GM04503 (cell line): ENCODE data around the gene ZNF423.

Experiments
- DNase-seq: peaks from one replicate; pipeline ENCODE4 v3.0.0-alpha.2; 2012; ENCODE audit warnings: low read depth

Gene ZNF423

DNA sequence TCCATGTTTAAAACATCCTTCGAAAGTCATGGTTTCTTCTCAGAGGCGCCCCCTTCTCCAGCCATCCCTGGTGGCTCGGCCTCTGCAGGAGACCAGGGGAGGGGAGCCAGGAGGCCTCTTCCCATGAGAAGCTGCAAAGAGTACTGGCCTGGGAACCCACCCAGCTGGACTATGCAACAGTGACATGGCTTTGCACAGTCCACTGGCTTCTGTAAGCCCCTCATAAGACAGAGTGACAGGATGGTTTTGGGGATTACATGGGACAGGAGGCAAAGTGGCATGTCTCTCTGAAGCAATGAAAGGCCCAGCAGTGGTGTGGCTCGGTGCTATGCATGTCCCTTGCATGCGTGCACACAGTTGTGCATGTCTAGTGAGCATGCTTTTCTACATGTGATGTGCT lies 382.8 kb downstream of the ZNF423 start:
- no peak for DNase-seq

DNA sequence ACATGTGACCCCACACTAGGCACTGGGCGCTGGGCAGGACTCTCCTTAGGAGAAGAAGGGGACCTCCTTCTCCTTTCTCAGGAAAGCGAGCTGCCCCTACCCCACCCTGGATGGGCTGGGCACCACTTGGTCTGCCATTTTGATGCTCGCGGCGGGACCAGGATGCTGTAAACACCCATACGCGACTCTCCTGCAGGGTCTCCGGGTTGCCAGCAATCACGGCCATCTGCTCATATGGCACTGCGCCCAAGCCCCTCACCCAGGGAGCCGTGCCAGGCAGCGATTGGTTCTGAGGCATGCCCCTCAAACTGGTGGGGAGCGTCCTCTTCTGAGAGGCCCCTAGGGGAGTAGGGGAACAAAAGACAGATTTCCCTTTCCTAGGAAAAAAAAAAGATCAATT lies 383.3 kb downstream of the ZNF423 start:
- no peak for DNase-seq

DNA sequence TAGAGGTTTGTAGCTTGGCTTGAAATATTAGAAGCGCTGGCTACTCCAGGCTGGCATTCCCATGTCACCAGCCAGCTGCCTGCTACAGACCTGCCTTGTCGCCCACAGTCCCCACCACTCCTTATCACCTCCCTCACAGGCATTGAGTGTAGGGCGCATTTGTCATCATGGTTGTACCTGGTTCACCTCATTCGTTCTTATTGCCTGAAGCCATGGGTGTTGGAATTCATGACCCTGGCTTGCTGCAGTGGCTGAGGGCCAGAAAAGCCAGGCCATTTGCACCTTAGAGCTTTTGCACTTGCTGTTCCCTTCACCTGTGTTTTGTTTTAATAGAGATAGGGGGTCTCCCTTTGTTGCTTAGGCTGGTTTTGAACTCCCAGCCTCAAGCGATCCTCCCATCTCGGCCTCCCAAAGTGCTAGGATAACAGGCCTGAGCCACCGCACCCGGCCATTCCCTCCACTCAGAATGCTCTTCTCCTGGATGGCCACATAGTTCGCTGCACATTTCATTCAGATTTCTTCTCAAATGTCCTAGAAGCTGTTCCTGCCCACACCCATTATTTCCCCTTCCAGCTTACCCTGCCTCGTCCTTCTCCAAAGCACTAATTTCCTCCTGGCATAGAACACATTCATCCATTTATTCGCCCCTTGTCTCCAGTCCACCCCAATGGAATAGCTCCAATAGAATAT lies 384.7 kb downstream of the ZNF423 start:
- no peak for DNase-seq

DNA sequence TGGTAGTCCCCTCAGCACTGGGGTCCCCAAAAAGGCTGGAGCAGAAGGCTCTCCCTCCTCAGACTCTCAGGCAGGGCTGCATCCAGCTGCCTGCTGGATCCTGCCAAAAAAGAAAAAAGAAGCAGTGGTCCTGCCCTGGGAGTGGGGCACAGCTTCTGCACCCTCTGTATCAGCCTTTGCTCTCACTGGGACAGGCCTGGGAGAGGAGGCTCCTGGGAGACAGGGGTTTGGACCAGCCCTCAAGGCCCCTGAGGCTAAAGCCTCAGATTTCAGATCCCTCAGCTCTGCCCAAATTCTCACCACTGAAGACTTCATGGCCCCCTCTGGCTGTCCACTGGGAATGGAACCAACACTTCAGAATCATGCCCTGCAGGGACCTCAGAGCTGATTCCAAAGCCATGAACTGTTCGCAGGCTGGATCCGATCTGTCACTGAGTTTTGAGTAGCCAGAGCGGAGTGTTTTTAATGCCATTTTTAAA lies 385.4 kb downstream of the ZNF423 start:
- DNase-seq, result no peak

DNA sequence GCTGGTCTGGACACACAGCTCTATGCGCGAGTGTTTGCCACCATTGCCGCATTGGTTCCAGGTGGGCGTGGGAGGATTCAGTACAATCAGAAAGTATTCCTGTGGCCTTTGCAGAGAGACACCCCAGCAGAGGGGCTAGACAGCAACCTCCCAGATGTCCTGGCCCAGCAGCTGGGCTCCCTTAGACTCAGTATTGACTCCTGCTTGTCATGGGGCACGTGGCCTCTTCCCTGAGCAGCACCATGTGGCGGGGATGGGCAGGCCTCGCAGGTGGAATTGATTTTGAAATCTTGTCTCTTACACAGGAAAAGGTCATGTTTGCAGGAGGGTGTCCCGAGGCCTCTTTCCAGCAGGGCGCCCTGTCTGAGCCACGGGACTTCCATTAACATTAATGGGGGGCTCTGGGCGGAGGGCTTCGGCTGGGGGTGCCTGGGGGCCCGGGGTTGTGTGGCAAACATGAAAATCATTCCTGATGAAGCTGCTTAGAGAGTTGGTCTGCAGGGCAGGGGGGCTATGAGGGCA lies 385.9 kb downstream of the ZNF423 start:
- DNase-seq, result no peak

DNA sequence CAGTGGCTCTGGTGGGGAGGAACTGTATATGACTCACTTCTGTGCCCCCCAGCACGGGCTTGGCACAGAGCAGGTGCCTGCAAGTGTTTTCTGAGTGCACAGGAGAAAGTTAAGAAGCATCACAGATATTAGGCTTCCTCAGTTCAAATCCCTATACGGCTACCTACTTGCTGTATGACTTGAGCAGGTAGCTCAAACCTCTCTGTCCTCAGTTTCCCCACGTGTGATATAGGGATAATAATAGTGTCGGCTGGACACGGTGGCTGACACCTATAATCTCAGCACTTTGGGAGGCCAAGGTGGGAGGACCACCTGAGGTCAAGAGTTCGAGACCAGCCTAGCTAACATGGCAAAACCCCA lies 386.6 kb downstream of the ZNF423 start:
- no peak for DNase-seq

DNA sequence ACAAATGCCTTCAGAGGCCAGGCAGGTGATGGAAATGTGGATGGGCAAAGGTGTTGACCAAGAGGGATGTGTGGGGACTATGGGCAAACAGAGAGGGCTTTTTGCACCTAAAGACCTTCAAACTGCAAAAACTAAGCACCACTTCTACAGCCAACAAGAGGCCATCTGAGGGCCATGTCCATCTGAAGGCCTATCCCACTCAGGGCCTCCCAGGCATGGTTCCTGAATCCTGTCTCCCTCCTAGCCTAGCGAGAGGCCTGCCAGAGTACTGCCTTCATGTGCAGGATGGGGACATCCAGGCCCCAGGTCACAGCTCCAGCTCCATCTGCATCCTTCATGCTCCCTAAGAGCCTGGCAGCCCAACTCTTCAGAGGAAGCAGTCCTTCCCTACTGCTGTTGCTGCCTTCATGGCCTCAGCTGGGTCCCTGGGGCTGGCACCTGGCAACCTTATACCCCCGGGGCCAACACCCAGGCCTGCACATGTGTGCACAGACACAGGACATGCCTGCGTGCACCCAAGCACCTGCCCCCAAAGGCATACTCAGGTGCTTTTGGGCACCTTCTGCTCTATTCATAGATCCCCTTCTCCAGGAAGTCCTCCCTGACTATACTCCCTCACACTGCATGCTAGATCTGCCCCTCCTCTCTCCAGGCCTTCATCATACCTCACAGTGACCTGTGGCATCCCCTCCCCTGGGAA lies 387.2 kb downstream of the ZNF423 start:
- DNase-seq, result no peak

DNA sequence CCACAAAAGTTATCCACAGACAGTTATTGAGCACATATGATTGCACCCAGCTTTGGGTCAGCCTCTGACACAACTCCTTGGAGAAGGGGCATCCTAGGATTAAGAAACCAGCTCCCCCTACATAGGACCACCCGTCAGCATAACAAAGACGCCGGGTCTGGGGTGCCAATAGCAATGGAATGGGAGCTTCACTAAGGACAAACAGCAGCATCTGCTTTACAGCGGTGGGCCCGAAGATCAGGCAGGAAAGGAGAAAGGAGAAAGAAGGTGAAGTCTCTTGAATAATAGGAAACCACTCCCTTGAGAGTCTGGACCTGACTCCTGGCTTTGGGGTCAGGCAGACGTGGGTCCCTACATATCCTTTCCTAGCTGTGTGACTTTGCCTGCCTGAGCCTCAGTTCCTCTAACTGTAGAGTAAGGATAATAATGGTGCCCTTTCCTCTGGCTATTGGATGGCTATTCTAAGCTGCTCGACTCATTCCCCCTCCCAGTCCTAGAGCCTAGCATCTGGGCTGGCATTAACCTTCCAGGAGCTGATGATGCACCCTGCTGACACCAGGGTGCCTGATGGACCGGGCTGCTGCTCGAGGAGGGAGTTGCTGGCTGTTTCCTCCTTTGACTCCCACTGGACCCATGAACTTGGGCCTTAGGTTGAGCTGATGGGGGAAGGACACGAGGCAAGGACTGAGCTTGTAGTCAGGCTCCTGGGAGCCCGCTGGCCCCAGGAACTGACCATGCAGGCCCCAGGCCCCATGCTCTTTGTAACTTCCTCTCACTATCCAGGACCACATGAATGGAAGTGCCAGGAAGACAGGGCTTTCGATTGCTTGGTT lies 388.2 kb downstream of the ZNF423 start:
- DNase-seq, result no peak

DNA sequence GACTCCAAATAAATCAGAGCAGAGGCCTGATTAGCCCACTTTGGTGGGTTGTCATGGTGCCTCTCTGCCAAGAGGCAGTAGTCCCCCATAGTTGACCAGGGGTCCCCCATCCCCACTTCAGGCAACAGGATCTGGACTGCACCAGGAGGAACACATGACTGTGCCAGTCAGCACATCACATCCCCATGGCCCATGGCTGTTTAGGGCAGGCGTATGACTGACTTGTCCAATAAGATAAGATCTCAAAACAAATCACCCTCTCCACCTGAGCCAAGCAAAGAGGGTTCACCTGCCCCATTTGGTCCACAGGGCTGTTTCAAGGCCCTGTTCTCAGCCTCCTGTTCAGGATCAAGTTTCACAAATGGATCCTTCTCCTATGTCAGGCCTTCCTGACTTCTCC lies 389.0 kb downstream of the ZNF423 start:
- no peak for DNase-seq

DNA sequence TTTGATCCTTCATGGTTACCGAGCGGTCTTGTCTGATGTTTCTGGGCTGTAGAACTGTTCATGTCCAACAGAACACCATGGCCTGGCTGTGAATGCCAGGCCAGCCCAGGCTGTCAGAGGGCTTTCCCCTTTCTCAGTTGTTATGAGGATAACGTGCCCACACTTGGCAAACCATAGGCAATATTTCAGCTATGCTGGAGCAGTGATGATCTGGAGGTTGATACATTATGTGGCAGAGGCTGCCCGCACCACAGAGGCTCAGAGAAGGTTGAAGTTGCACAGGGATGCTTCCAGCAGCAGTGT lies 389.4 kb downstream of the ZNF423 start:
- DNase-seq, result no peak

DNA sequence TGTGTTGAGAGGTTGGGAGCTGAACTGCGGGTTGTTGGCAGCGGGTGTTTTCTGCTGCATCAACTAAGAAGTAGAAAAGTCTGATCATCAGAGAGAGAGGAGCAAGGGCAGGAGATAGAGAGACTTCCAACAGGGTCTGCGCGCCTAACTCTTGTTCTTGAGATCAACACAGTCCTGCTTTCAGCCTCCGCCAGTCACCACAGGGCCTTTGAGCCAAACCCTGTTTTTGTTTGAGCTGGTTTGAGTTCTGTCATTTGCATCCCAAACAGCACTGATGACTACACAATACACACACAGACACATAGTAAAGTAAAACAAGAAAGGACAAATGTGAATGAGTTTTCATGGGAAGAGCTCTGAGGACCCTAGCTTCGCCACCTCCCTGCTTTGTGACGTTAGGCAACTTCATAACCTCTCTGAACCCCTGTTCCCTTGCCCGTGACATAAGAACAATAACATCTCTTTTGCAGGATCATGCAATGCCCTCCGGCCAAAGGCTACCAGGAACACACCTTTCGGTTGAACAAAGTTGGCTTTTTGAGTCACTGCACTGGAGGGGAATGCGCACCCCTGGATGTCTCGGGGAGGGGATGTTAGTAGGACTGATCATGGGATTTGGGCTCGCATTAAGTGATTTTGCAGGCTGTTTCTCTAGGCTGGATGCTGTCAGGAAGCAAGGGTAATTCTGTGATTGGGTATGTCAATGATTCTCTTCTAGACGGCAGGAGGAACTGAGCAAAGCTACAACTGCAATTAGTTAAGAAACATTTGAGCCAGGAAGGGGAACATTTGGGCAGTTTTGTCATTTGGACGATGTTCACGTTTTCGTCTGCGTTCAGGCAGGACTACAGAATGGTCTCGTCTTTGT lies 390.0 kb downstream of the ZNF423 start:
- DNase-seq, result no peak

DNA sequence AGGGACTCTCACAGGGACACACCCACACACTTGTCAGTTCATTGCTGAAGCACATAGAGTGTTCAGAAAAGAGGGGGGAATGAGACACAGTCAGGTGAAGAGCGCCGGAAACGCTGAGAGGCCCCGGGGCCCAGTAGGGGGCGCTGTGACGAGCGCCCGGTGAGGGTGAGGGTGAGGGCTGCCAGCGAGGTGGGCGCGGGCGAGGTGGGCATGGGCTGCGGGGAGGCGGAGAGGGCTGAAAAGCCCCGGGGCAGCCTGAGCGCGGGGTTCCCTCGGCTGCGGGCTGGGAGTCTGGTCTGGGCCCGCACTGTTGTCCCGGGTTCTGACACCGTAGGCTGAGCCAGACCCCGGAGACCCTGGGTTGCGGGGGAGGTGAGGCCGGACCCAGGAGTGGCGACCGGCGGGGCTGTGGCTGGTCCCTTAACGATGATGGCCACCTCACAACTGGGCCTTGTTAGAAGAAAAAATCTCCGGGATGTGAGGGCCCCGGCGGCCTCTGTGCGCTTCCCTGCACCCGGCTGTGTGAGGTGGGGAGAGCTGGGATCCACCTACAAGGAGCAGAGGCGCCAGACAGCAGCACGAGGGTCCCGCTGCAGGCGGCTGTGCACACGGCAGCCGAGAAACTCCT lies 390.9 kb downstream of the ZNF423 start:
- DNase-seq, result no peak

DNA sequence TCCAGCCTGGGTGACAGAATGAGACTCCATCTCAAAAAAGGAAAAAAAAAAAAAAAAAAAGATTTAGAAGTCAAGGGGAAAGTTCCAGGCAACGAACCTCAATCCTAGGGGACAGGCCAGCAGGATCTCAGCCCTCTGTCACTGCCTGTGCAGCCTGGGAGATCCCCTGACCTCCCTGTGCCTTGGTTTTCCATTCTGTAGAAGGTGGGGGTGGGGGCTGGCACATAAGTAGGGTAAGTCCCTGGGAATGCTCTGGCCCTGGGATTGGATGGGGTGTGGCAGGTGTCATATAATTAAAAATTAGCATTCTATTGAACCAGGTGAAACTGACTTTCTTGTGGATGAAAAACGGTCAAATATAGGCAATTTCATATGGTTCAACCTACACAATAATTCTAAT lies 391.8 kb downstream of the ZNF423 start:
- no peak for DNase-seq

DNA sequence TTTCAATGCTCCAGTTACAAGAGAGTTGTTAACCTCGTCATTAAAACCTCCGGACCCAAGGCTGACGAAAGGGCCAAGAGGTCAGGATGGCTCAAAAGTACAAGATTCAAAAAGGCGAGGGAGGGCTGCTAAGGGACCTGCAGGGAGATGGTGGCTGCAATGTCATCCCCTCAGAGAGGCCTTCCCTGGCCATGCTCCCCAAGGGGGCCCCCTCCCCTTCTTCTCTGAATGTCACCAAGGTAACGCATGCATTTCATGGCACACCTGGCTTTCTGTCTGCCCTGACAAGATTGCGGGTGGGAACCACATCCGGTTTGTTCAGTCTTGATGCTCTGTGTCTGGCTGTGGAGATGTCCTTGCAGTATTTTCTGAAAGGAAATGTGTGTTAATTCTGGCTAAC lies 392.4 kb downstream of the ZNF423 start:
- no peak for DNase-seq

DNA sequence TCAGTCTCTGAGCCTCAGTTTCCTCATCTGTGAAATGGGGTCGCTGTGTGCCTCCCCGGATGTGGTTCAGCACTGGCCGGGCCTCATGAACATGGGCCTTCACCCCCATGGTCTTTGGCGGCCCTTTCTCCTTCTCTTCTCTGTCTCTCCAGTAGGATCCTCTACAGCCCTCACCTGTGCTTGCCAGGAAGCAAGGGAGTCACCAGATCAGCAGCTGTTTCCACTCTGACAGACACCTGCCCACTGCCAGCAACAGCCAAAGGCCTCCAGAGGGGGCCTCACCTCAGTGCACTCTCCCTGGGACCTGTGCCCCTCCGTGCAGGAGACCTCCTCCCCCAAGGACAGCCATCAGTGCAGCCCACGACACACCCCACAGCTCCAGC lies 392.9 kb downstream of the ZNF423 start:
- no peak for DNase-seq

DNA sequence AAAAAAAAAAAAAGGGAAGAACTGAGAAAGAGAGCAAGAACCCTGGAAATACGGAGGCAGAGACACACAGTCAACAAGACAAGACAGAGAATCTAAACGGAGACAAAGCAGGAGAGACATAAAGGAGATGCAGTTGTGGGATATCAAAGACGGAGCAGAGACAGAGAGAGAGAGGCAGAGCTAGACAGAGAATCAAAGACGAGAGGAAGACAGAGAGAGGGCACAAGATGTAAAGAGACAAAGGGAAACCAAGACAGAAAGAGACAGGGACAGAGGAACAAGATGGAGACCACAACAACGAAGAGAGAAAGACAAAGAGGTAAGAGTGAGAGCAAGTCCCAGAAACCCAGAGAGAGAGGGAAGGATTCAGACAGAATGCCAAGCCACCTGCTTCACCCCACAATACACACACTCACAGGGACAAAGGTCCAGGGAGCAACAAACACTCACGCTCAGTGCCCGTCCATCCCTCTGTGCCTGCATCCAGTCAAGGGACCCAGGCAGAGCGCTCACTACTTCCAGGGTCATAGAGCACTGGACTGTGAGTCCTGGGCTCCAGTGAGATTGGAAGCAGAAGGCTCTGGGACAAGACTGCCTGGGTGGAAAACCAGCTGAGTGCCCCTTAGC lies 393.4 kb downstream of the ZNF423 start:
- DNase-seq, result no peak

DNA sequence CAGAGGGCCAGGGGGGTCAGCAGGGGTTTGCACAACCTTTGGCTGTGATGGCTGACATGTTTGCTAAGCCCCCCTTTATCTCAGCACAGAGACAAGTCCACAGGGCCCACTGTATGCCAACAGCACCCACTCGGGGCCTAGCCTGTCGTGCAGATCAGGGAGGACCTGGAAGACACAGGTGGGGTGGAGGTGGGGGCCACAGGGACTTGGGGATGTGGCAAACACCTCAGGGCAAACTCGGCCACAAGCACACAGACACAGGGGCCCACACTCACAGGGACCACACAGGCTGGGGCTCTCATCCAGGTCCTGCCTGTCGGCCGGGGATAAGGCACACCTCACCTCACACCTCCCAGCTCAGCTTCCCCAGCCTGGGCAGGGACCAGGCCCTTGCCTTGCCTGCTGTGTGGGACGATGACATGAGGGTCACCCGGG lies 394.4 kb downstream of the ZNF423 start:
- no peak for DNase-seq

DNA sequence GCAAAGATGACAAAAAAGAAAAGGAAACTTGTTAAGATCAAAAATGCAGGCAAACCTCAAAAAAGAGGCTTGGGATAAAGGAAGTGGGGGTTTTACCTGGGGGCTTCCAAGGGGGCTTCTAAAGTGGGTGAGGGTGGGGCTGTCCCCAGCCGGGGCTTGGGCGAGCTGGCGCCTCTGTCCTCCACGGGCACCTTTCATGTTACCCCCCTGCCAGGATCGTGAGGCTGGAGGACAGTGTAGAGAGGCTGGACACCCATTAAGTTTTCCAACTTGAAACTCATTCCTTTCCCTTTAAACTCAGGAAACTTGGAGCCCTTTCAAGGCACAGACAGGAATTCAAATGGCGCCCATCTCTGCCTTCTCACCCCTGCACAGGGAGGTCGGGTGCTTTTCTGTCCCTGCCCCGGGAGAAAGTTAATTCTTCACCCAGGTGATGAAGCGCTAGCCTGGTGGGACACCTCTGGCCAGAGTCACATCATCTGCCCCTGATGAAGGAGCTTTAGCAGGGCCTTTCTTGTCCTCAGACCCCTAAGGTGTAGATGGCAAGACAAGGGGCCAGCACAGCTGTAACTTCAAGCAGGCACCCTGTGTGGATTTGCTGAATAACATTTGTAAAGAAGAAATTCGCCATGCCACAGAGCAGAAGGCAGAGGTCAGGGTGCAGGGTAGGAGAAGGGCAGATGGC lies 395.0 kb downstream of the ZNF423 start:
- no peak for DNase-seq

DNA sequence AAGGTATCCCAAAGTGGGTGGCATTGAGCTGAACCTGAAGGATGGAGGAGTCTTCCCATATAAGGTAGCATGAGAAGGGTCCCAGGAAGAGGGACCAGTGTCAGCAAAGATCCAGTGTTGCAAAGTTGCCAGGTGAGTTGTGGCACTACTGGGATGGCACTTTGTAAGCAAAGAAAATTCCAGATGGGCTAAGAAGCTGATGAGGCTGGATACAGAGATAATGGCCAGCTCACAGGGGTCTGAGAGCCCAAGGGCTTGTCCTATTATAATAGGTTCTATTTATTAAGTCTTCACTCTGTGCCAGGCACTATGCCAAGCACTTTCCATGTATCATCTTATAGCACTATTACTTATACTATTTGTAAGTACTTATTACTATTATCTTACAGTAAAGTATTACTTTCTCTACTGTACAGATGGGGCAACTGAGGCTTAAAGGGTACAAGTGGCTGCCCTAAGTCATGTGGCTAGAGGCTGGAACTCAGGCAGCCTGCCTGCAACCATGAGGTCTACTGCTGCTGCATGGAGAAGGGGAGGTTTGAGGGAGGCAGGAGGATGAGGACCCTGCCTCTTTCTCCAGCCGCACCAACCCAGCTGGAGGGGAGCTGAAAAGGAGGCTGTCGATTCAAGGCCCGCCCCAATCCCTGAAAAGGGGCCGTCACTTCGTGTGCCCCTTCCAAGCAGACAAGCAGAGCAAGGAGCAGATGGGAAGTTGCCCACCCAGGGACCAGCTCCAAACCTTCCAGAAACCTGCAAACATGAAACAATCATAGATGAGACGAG lies 395.8 kb downstream of the ZNF423 start:
- DNase-seq, result no peak
